Glomerular endothelial cell (primary cell): ENCODE data around the gene INPP1. TPM values are rescaled to one million over a fixed set of nuclear protein-coding genes. Genes with fewer than 3 reads are reported as not detected.

Source experiments
- DNase-seq: peaks from one replicate; pipeline ENCODE4 v3.0.0-alpha.2; 2011; ENCODE audit warnings: low read depth, low spot score; ENCODE audit errors: extremely low read depth
- total RNA-seq: library from RNA; depleted of rRNA; stranded (reverse); fragments of >200 nt; gene quantifications from 2 replicates; pipeline ENCODE4 v1.2.3, GENCODE V29; 2015

The INPP1 gene
- total RNA-seq, 1 donor from 2014 or later, result 15.5 TPM

- DNase-seq, result no peak
Observed at GRCh38 chr2:190407246-190407661, 63.9 kb downstream of the INPP1 start.

GRCh38 chr2:190407662-190408537 is 64.5 kb downstream of the INPP1 start, which contains the start of gene MFSD6:
Gene MFSD6, plus strand, starts transcription at chr2:190408355. Its CDS starts 27,675 bp downstream, at chr2:190436030.
- no peak for DNase-seq

DNA sequence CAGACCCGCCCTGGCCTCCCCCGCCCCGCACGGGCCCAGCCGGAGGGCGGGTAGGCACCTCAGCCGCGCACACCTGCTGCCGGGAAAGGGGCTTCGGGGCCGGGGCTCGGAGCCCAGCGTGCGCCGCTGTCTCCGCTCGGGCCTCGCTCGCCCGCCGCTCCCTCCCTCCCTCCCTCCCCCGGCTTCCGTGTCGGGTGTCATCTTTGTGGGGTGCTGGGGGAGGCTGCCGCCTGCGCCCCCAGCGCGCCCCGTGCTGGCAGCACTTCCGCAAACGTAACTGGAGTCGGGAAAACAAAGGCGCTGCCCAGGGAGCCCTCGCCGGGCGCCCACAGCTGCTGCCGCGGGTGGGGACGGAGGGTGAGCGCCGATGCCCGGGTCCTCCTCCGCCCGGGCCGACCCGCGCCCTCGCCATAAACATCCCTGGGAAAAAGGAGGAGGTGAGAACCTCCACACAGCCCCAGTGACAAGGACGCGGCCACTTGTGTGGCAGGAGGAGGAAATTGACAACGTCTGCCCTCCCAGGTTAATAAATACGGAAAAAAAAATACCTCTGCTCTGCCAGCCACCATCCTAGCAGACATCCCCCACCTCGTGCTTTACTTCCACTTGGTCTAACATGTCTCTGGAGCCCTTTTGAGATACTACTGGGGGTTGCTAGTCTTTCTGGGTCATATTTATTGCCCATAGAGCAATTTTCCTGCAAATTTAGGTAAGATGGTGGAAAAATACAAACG is 65.3 kb downstream of the INPP1 start:
- DNase-seq, result no peak

GRCh38 chr2:190409616-190410015 is 66.2 kb downstream of the INPP1 start:
- DNase-seq, result no peak

- no peak for DNase-seq
Observed at GRCh38 chr2:190410166-190410565, 66.8 kb downstream of the INPP1 start.

DNA sequence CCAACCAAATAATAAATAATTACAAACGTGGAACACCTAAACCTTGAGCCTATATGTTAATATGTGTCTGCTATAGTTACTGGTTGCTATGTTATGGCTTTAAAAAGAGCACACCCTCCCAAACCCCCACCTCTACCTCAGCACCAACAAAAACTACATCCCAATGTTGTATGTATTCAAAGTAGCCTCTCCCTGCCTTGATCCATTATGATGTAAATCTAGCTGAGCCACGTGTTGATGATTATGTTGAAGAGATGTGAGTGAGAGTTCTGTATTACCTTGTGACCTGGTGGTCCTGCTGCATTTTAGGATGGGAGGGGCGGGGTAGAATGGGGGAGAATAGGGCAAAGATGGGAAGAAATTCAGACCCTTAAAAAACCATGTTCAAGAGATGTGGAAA is 69.6 kb downstream of the INPP1 start:
- no peak for DNase-seq

DNA sequence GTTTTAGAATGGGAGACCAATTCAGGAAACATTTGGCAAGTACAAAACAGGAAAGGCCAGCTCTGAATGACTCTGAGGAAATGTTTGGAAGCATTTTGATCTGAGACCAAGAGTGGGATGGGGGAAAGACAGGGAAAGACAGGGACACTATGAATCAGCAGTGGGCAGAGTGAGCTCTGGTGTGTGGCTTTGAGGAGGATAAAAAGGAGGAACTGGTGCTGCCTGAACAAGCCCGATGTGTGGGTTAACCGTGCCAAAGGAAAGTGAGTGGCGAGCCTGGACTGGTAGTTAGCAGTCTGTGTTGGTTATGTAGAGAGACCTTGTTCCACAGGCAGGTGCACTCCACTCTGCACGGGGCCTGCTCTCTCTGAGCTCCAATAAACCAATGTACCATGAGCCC is 70.0 kb downstream of the INPP1 start:
- peak; percentile 16 for DNase-seq

DNA sequence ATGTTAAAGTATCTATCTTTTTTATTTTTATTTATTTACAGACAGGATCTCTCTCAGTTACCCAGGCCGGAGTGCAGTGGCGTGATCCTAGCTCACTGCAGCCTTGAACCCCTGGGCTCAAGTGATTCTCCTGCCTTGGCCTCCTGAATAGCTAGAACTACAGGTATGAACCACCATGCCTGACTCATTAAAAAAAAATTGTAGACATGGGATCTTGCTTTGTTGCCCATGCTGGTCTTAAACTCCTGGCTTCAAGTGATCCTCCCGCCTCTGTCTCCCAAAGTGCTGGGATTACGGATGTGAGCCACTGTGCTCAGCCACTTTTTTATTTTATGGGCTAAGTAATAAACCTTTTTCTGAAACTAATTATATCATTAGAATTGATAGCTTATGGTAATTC is 71.9 kb downstream of the INPP1 start:
- no peak for DNase-seq

GRCh38 chr2:190415794-190416775 is 72.7 kb downstream of the INPP1 start:
- no peak for DNase-seq

DNA sequence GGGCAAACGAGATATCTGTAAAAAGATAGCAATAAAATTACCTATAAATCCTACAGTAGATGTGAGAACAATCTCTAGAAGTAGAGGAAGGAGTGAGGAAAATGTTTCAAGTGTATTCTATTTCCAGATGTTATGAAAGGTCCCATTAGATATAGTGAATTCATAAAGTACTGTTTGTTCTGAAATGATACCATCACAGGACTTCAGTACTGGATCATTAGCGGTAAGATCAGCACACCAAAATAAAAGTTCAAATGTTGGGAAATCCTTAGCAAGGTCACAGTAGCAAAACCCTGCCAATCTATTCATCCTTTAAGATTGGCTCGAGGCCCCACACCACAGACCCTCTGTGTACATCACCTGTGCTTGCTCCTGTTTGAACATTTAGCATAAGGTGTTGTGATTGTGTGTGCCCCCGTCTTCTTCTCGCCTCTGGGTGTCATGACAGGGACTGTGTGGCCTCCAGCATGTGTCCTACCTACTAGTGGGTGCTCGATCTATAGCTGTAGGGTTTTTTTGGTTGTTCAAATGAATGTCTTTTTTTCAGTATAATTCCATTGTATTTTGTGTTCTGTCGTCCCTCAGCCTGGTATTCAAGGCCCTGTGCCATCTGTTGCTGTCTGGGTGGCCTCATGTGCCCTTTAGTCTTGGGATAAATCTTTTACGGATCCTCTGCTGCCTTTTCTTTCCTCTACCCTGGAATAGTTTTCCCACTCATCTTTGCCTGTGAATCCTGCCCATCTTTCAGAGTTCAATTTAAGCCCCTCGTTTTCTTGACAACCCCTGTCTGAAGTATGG is 73.9 kb downstream of the INPP1 start:
- DNase-seq, result no peak

GRCh38 chr2:190418727-190419126 is 75.3 kb downstream of the INPP1 start:
- DNase-seq, result no peak

- no peak for DNase-seq
Observed at GRCh38 chr2:190420801-190421200, 77.4 kb downstream of the INPP1 start.

Other genes starting within 250 kb of the INPP1 start
- gene HIBCH, start 23.8 kb upstream of the INPP1 start, total RNA-seq, result 13.7 and 19.4 TPM in 2 replicates
- gene MFSD6, start 64.8 kb downstream of the INPP1 start, total RNA-seq, result 9.3 and 12.4 TPM in 2 replicates
- 1.9 and 2.5 TPM in 2 replicates for gene NEMP2, start 191.1 kb downstream of the INPP1 start, total RNA-seq